ENCODE data around the gene NOTUM.

NOTUM gene

GRCh38 chr17:81999976-82000802 lies 39.2 kb upstream of the NOTUM start:
- no peak overlapping the region for H3K27ac Mint-ChIP-seq
- H3K27me3 Mint-ChIP-seq, result no peaks in the 10 kb centered on the region
- no peak overlapping the region for H3K4me3 Mint-ChIP-seq
- H3K36me3 Mint-ChIP-seq (ENCODE audit: low read depth), result peaks cover 14% of the 10 kb centered on the region
- no peak for DNase-seq
- no peaks in the 10 kb centered on the region for H3K9me3 Mint-ChIP-seq
- H3K4me1 Mint-ChIP-seq (ENCODE audit: low read depth), result peaks cover 2% of the 10 kb centered on the region

GRCh38 chr17:81999587-81999975 lies 38.6 kb upstream of the NOTUM start:
- Mint-ChIP-seq H3K36me3 (ENCODE audit: low read depth) (peaks cover 17% of the 10 kb centered on the region), H3K27me3 (no peaks in the 10 kb centered on the region), H3K9me3 (no peaks in the 10 kb centered on the region), H3K27ac (no peak overlapping the region), H3K4me1 (ENCODE audit: low read depth) (peaks cover 2% of the 10 kb centered on the region), H3K4me3 (no peak overlapping the region)
- no peak for DNase-seq

GRCh38 chr17:81998691-81999438 lies 37.9 kb upstream of the NOTUM start:
- Mint-ChIP-seq H3K4me1 (ENCODE audit: low read depth) (peaks cover 2% of the 10 kb centered on the region), H3K27ac (no peak overlapping the region), H3K36me3 (ENCODE audit: low read depth) (peaks cover 17% of the 10 kb centered on the region), H3K4me3 (no peak overlapping the region), H3K27me3 (no peaks in the 10 kb centered on the region), H3K9me3 (no peaks in the 10 kb centered on the region)
- DNase-seq, result no peak

GRCh38 chr17:81998212-81998611 lies 37.2 kb upstream of the NOTUM start:
- H3K9me3 Mint-ChIP-seq, result no peaks in the 10 kb centered on the region
- peaks cover 17% of the 10 kb centered on the region for H3K36me3 Mint-ChIP-seq (ENCODE audit: low read depth)
- no peaks in the 10 kb centered on the region for H3K27me3 Mint-ChIP-seq
- DNase-seq, result no peak
- H3K27ac Mint-ChIP-seq, result no peak overlapping the region
- no peaks in the 10 kb centered on the region for H3K4me1 Mint-ChIP-seq (ENCODE audit: low read depth)
- H3K4me3 Mint-ChIP-seq, result no peak overlapping the region

GRCh38 chr17:81996757-81997441 lies 35.9 kb upstream of the NOTUM start:
- Mint-ChIP-seq H3K36me3 (ENCODE audit: low read depth) (peaks cover 17% of the 10 kb centered on the region), H3K27me3 (no peaks in the 10 kb centered on the region), H3K9me3 (no peaks in the 10 kb centered on the region), H3K4me1 (ENCODE audit: low read depth) (no peaks in the 10 kb centered on the region), H3K4me3 (no peak overlapping the region), H3K27ac (no peak overlapping the region)
- DNase-seq, result no peak

- Mint-ChIP-seq H3K27me3 (no peaks in the 10 kb centered on the region), H3K27ac (no peak overlapping the region), H3K9me3 (no peaks in the 10 kb centered on the region), H3K4me1 (ENCODE audit: low read depth) (no peaks in the 10 kb centered on the region), H3K4me3 (no peak overlapping the region), H3K36me3 (ENCODE audit: low read depth) (peaks cover 17% of the 10 kb centered on the region)
- no peak for DNase-seq
Measured at GRCh38 chr17:81996232-81996756, 35.3 kb upstream of the NOTUM start.

- no peak for DNase-seq
- Mint-ChIP-seq H3K9me3 (no peaks in the 10 kb centered on the region), H3K4me1 (ENCODE audit: low read depth) (no peaks in the 10 kb centered on the region), H3K36me3 (ENCODE audit: low read depth) (peaks cover 19% of the 10 kb centered on the region), H3K4me3 (no peak overlapping the region), H3K27me3 (no peaks in the 10 kb centered on the region), H3K27ac (no peak overlapping the region)
Measured at GRCh38 chr17:81995463-81996231, 34.7 kb upstream of the NOTUM start.

GRCh38 chr17:81994593-81995462 lies 33.8 kb upstream of the NOTUM start:
- H3K27ac Mint-ChIP-seq, result no peak overlapping the region
- H3K27me3 Mint-ChIP-seq, result no peaks in the 10 kb centered on the region
- H3K9me3 Mint-ChIP-seq, result no peaks in the 10 kb centered on the region
- peaks cover 19% of the 10 kb centered on the region for H3K36me3 Mint-ChIP-seq (ENCODE audit: low read depth)
- no peaks in the 10 kb centered on the region for H3K4me1 Mint-ChIP-seq (ENCODE audit: low read depth)
- DNase-seq, result no peak
- no peak overlapping the region for H3K4me3 Mint-ChIP-seq

GRCh38 chr17:81993729-81994592 lies 33.0 kb upstream of the NOTUM start:
- peaks cover 3% of the 10 kb centered on the region for H3K4me1 Mint-ChIP-seq (ENCODE audit: low read depth)
- no peak overlapping the region for H3K27ac Mint-ChIP-seq
- peaks cover 21% of the 10 kb centered on the region for H3K36me3 Mint-ChIP-seq (ENCODE audit: low read depth)
- H3K4me3 Mint-ChIP-seq, result no peak overlapping the region
- H3K27me3 Mint-ChIP-seq, result no peaks in the 10 kb centered on the region
- H3K9me3 Mint-ChIP-seq, result no peaks in the 10 kb centered on the region
- no peak for DNase-seq

GRCh38 chr17:81992306-81993102 lies 31.5 kb upstream of the NOTUM start:
- H3K4me1 Mint-ChIP-seq (ENCODE audit: low read depth), result peaks cover 3% of the 10 kb centered on the region
- no peak for DNase-seq
- peaks cover 25% of the 10 kb centered on the region for H3K36me3 Mint-ChIP-seq (ENCODE audit: low read depth)
- no peaks in the 10 kb centered on the region for H3K9me3 Mint-ChIP-seq
- no peak overlapping the region for H3K4me3 Mint-ChIP-seq
- H3K27me3 Mint-ChIP-seq, result no peaks in the 10 kb centered on the region
- H3K27ac Mint-ChIP-seq, result no peak overlapping the region

GRCh38 chr17:81991684-81992305 lies 30.8 kb upstream of the NOTUM start:
- Mint-ChIP-seq H3K4me3 (no peak overlapping the region), H3K9me3 (no peaks in the 10 kb centered on the region), H3K4me1 (ENCODE audit: low read depth) (peaks cover 3% of the 10 kb centered on the region), H3K27ac (no peak overlapping the region), H3K36me3 (ENCODE audit: low read depth) (peaks cover 27% of the 10 kb centered on the region), H3K27me3 (no peaks in the 10 kb centered on the region)
- DNase-seq, result no peak

Data from activated T-cell treated with anti-CD3 and anti-CD28 coated beads, Interleukin-2, amount 50 U/mL, for 24 hours (primary cell).